NCI-H748 (cell line): ENCODE data around the gene HMGCS2.

Experiments
- DNase-seq: peaks from one replicate; lab custom pipeline; 2025; ENCODE audit not compliant: unreplicated experiment; lab: John Stamatoyannopoulos, UW

The HMGCS2 gene

DNA sequence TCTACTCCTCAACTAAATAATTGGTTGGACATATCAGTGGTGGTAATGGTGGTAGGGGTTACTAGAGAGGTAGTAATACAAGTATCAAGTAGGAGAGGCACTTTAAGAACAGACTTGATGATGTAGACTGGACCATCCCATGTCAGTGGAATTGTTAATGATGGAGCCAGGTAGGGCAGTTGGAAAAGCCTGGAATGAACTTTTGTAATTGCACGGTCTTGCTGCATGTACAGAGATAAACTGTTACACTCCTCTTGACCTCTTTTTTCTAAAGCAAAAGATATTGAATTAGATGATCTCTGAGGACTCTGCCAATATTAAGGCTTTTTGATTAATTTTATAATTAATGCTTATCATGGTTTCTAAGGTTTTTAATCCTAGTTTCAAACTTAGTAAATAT lies 5.8 kb downstream of the HMGCS2 start:
- no peak for DNase-seq

DNA sequence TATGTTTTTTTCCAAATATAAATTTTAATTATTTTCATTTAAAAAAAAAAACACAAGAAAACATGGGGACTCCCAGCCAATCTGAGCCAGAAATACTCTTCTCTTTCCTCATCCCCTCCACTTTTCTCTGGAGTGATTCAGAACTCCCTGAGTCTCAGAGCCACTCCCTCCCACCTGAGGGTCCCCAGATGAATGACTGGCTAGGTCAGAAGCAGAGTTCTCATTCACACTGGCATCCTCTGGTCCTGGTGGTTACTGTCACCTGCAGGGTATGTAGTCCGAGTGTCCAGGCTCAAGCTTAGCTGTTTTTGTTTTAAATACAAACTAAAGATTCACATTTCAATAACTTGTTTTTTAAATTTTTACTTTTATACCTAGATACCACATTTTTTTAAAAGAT lies 6.3 kb downstream of the HMGCS2 start:
- DNase-seq = no peak

DNA sequence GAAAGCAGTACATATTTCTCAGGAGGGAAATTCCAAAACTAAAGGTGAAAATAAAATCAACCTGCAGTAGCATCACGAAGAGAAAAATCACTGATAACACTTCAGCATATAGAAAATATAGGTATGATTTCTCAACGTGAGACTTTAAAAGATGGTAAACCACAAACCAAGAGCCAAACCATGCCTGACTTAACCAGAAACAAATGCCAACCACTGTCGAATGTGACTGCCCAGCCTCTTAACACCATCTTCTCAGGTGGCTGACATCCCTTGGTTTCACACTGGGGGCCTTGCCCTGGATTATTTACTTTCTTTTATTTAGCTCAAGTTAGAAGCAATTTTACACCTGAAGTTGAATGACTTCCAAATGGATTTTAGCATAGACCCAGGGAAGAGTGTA lies 10.1 kb downstream of the HMGCS2 start:
- DNase-seq = no peak

DNA sequence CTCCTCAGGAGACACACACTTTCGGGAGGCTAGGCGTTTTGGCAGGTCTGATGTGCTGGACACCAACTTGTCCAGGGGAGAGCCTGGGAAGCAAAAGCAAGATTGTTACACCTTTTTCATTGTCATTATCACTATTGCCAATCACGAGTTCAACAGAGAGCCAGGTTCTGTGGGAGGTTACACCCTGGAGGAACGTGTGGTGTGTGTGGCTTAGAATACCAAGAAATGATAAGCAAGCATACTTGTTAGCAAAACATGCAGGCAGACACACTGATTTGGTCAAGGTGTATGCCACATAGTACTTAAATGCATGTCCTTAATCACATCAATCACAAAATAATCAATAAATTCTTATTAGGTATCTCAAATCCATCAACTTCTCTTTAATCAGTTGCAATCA lies 16.1 kb downstream of the HMGCS2 start:
- no peak for DNase-seq

DNA sequence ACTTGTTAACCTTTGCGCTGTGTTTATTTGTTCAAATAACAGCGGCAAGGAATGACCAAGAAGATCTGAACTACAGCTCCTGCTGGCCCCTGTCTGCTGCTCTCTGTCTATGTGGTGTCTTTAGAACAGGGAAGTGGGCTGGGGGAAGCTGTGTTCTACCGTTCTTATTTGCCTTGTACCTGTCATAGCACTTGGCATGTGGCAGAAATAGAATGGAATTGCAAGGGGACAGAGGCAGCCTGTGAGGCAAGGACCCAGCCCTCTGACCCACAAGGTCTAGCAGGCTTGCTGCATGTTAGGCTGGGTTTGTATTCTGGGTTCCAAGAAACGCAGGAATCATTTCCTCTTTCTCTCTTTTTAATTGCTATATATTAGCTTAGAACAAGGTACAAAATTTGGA lies 20.7 kb downstream of the HMGCS2 start:
- DNase-seq = no peak

DNA sequence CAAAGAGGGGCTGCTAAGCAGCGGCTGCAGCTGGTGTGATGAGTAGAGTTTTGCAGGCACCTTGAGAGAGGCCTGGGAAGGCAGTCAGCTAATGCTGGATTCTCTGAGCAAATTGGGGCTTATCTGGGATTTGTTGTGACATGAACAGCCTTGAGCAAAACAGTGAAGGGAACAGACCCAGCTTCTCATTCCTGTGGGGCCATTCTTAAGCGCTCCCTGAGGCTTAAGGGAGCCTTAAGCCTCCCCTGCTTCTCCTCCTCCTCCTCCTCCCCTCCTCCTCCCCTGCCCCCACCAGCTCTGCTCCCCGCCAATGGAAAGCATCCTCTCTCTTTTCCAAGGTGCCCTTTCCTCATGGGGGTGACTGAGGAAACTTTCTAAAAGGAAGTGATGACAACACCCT lies 21.3 kb downstream of the HMGCS2 start:
- no peak for DNase-seq

DNA sequence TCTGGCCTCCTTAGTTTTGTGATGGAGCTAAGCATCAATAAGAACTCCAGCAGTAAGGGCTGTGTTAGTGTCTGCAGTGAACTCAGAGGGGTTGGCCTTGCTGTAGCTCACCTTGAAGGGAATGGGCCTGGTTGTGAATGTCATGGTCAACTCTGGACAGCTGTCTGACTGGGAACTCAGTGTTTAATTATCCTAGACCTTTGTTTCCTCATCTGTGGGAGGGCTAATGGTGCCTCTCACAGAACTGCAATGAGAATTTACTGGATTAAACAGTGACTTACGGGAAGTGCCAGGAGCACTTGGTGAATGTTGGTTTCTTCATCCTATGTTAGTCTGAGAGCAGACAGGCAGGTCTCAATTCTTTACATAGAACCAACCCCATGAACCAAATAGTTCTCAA lies 23.7 kb downstream of the HMGCS2 start:
- DNase-seq = no peak

DNA sequence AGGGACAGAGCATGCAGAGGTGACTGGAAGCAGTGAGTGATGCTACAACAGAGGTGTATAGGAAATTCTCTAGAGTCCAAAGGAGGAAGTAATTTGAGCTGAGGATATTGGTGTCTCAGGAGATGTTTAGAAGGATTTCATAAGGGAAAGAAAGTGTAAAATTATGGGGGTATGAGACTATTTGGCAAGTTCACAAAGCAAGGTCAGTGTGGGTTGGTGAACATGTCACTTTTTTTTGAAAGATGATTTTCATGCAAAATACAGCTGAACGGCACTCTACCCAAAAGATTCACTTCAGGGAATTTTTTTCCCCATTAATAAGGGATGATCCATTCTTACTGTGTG lies 24.1 kb downstream of the HMGCS2 start:
- DNase-seq = no peak

DNA sequence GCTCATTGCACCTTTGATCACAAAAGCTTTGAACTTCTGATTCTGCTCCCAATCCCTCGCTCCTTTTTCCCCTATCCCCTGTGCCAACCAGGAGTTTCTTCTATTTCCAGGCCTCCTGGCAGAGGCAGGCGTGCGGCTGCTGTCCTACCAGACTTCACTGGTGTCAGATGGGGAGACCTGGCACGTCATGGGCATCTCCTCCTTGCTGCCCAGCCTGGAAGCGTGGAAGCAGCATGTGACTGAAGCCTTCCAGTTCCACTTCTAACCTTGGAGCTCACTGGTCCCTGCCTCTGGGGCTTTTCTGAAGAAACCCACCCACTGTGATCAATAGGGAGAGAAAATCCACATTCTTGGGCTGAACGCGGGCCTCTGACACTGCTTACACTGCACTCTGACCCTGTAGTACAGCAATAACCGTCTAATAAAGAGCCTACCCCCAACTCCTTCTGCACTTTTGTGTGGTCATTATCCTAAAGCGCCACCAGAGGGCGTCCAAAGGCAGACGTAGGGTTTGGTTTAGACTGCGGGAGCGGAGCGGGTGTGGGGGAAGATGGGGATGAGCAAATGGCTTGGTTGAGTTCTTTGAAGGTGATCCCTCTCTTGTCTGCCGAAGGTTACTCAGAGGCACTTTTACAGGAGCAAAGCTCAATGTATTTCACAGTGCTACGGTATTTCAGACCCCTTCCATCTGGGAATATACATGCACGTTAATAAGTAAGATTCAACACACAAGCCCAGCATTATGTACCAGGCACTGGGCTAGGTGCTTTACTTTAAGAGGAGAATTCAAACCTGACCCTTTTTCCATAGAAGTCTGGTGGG lies 24.7 kb downstream of the HMGCS2 start:
- peak; percentile 71 for DNase-seq

DNA sequence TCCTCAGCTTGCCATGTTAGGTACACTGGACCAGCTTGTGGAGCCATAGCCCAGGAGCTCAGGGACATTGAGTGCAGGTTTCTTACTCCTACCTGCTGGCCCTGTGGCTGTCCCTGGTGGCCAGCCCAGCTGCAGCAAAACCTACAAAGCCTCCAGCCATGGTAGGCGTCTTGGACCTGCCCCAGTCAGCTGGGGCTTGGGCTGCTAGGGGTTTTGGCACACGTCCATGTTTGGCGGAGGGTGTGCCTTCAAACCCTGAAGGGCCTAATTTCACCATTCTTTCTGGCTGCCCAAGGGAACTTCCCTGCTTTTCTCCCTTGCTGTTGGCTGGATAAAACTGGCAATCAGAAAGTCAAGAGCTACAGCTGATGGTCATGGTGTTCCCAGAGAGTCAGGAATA lies 25.4 kb downstream of the HMGCS2 start:
- peak; percentile 9 for DNase-seq

DNA sequence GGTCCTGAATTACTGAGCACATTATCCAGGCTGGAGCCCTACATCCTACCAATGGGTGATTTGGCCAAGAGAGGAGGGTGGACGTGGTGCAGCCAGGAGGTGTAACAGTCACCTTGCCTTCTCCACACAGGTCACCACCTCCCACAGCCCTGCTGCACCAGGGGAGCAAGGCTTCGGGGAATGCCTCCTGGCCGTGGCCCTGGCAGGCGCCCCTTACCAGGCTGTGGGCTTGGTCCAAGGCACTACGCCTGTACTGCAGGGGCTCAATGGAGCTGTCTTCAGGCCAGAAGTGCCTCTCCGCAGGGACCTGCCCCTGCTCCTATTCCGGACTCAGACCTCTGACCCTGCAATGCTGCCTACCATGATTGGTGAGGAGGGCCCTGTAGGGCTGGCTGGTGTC lies 26.0 kb downstream of the HMGCS2 start:
- no peak for DNase-seq

DNA sequence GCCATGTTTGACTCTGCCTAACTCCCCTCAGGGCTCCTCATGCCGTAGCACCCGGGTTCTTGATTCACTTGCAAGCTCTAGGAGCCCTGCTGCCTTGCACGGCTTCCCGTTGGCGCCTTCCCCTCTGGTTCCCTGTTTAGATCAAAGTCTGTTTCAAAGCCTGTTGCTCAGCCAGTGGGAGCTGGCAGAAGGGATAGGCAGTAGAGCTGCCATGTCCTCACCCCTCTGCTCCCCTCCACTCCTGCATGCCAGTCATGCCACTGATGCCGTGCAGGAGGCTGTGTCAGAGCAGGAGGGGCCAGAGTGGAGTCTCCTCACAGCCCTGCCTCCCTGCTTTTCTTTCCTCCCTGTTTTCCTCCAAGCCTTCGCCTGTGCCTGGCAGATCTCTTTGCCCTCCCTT lies 26.5 kb downstream of the HMGCS2 start:
- no peak for DNase-seq

DNA sequence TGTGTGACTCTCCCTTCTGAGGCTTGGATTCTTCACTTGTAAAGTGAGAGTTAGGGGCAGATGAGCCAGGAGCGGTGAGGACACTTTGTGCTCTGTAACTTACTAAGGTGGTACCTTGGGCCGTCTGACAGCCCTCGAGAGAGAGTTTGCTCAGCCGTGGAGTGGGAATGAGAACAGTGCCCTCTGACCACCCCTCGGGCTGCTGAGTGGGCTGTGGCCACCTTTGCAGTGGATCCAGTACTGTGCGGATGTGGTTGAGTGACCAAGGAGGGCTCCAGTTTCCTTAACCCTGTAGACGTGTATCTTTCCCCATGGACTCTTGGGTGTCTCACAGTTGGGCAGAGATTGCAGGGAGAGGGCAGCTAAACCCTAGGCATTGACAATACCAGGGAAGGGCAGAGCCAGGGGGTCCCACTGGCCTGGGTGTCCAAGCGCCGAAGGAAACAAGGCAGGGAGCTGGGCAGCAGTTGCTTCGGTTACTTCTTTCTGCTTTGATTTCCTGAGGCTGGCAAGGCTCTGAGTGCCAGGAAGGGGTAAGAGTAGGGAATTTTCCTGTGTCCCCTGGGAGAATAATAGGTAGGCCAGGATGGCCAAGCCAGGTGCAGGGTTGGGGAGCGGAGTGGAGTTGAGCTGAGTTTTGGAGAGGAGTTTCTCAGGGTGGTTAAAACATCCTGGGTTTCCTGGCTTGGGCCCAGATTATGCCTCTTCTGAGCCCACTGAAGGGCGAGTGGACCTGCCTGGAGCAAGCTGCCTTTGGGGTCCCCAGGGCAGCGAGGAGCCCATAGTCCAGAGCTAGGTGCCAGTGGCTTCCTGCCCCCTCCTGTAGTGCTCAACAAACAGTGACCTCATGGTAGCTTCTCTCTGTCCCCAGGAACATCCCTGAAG lies 27.6 kb downstream of the HMGCS2 start:
- DNase-seq = no peak

DNA sequence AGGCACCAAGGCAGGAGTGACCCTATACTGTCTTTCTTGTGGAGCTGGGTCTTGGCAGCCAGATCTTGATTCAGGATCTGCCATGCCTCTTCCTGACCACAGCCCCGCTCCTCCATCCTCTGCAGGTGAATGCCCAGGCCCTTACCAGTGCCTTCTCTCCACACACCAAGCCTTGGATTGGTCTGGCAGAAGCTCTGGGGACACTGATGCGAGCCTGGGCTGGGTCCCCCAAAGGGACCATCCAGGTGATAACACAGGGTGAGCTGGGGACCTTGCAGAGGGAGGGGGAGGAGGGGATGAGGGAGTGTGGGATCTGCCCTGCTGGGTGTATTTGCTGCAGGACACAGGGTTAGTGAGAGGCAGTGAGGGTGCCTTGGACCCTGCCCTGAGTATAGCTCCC lies 28.4 kb downstream of the HMGCS2 start:
- DNase-seq = no peak

DNA sequence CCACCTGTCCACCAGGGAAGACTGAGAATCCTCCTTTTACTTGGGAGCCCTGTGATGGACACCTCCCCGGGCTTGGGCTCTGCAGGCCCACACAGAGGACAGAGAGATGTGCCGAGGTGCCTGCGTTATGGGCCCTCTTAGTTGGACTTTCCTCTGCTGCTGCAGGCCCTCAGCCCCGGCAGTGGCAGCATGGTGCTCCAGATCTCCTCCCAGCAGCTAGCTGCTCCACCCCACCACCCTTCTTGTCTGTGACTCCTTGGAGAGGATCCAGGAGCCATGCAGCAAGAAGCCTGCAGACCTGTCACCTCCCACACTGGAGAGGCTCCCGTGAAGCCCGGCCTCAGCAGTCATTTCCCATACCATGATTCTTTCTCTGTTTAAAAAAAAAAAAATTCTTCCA lies 29.6 kb downstream of the HMGCS2 start:
- DNase-seq = no peak

DNA sequence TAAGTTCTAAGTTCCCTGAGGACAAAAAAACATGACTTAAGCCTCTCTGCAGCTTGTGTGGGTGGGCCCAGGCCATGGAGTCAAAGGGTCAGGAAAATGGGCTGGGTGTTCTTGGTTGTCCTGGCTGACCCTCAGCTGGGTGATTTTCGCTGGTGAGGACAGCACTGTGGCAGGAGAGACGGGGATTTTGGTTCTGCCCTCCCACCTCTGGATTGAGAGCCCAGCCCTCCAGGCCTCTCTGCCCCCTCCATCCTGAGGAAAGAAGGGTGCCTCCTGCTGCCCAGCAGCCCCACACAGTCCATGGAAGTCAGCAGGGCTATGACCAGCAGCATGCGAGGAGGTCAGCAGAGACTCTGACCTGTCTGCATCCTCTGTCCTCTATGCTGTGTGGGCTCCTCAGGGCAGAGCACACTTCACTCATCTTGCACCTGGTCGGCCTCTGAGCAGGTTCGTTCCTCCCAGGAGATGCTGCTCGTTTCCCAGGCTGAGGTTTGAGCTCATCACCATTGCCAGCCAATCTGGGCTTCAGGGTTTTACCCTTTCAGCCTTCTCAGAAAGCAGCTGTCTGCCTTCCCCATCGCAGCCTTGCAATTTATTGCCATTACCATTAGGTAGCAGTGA lies 30.5 kb downstream of the HMGCS2 start:
- no peak for DNase-seq

DNA sequence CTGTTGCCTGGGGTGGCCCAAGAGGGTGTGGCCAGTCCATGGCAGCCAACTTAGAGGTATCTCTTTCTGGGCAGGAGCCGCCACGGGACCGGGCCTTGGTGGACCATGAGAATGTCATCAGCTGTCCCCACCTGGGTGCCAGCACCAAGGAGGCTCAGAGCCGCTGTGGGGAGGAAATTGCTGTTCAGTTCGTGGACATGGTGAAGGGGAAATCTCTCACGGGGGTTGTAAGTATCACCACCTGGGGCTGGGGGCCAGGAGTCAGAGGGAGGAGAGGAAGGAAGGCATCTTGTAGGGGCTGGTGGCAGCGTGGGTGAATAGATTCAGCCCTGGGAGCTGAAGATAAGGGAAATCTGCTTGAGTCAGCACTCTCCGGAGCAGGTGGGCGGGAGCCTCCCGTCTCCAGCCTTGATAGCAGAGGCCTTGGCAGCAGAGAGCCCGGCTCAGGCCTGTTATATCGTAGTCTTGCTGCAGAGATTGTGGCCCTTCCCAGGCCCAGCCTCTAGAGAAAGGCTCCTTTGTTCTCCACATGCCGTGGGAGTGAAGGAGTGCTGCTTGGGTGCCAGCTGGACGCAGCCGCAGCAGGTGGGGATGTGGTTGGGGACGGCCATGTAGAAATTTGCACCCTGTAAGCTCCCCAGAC lies 31.5 kb downstream of the HMGCS2 start:
- no peak for DNase-seq

DNA sequence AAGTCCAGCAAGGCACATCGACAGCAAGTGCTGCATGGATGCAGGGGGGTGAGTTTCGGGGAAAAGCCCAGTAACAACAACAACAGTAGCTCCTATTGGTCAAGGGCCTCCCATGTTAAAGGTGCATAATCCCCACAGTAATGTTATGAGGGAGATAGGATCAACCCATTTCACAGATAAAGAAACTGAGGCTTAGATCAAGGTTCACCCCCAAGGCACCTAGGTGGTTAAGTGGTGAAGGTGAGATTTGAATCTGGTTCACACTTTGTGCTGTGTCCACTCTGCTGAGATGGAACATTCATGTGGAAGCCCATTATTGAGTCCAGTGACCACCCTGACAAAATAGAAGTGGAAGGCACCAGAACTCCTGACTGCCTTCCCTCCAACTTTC lies 32.1 kb downstream of the HMGCS2 start:
- no peak for DNase-seq

DNA sequence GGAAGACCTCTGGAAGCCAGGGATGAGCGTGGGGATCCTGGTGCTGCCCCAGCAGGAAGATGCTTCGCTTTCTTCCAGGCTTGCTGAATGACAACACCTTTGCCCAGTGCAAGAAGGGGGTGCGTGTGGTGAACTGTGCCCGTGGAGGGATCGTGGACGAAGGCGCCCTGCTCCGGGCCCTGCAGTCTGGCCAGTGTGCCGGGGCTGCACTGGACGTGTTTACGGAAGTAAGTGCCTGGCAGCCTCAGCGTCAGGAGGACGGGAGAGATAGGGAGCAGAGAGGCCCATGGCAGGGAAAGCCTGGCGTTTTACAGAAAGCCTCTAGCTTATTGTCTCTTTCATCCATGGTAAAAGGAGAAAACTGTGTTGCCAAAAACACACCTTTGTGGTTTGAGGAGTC lies 33.5 kb downstream of the HMGCS2 start:
- no peak for DNase-seq

DNA sequence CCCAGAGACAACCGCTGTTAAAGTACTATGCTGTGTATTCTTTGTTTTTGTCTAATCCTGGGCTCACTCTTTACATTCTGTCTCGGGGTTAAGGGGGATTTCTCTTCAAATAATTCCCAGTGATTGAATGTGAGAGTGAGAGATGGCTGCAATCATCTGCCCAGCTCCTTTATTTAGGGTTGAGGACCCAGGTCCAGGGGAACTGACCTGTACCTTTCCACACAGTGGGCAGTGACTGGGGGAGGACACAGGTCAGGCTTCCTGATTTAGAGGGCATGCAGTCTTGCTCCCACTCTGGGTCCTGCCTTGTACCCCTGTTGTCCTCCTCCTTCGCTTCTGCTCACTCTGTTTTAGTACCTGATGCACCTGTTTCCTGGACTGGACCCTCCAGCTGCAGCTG lies 35.0 kb downstream of the HMGCS2 start:
- no peak for DNase-seq

DNA sequence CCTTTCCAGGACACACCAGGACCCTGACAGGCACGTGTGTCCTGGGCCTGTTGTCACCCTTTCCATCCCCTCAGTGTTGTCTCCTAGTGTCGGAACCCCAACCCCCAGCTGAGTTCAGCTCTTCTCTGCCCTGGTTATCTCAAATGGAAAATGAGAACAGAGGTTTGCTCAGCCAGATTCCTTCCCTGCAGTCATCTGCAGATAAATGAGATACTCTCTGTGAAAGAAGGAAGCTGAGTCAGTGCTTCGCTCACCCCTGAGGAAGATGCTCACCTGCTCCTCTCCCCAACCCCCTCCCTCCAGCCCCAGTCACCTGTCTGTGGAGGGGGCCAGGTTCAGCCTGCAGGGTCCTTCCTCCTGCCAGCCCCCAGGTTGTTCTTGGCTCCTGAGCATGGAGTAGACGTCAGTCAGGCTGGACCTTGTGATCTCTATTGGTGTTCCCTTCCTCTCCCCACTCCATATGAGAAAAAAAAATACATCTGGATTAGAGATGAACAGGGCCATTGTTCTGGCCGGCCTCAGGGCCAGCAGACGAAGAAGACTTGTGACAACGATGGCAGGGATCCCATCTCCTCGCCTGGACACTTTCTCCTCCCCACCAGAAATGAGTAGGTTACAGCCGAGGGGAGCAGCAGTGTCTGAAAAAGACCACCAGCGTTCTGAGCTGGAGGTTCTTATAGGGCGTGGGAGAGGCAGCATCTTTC lies 36.1 kb downstream of the HMGCS2 start:
- no peak for DNase-seq
